ENCODE data around the gene CAND2. TPM values are rescaled to one million over a fixed set of nuclear protein-coding genes. Genes with fewer than 3 reads are reported as not detected.
"Not testable (repeated sequence)": the region's sequence is repeated elsewhere in the genome, so short reads cannot be mapped to it uniquely, and the experiment has no call there.

CAND2 gene
- polyA plus RNA-seq, 4 donors = 0.27 to 1.5 (median 1.3) TPM; not detected in 1

- no peak overlapping the region for H3K4me3 ChIP-seq (ENCODE audit: low read depth in 1 of 3, low read length in 3 of 3)
- no peaks in the 10 kb centered on the region for H3K4me1 ChIP-seq (ENCODE audit: control insufficient read depth in 3 of 3, insufficient read depth in 2 of 3, low read depth in 1 of 3, low read length in 2 of 3)
- 58 to 71% (median 65%) methylated on average over 4 of the region's 4 CpGs for WGBS, 3 donors
- H3K9me3 ChIP-seq (ENCODE audit: control insufficient read depth in 2 of 2, insufficient read depth in 1 of 2, low read depth in 1 of 2, low read length in 1 of 2) = no peaks in the 10 kb centered on the region
- DNase-seq = no peak
- H3K27ac ChIP-seq (ENCODE audit: low read depth in 1 of 3, low read length in 2 of 3) = no peak overlapping the region
- no peaks in the 10 kb centered on the region for H3K27me3 ChIP-seq (ENCODE audit: control insufficient read depth in 3 of 3, insufficient read depth in 3 of 3, low read length in 3 of 3)
- no peaks in the 10 kb centered on the region for H3K36me3 ChIP-seq (ENCODE audit: control insufficient read depth in 3 of 3, insufficient read depth in 2 of 3, low read depth in 1 of 3, low read length in 3 of 3)
- FAIRE-seq = no peak
Measured at GRCh38 chr3:12774619-12775018, 21.9 kb upstream of the CAND2 start.

GRCh38 chr3:12775226-12775625 is 21.3 kb upstream of the CAND2 start:
- DNase-seq = no peak
- WGBS, 3 donors = 62% methylated on average over 1 of the region's 1 CpG
- no peak overlapping the region for H3K4me3 ChIP-seq (ENCODE audit: low read depth in 1 of 3, low read length in 3 of 3)
- no peaks in the 10 kb centered on the region for H3K36me3 ChIP-seq (ENCODE audit: control insufficient read depth in 3 of 3, insufficient read depth in 2 of 3, low read depth in 1 of 3, low read length in 3 of 3)
- no peaks in the 10 kb centered on the region for H3K27me3 ChIP-seq (ENCODE audit: control insufficient read depth in 3 of 3, insufficient read depth in 3 of 3, low read length in 3 of 3)
- FAIRE-seq = no peak
- H3K4me1 ChIP-seq (ENCODE audit: control insufficient read depth in 3 of 3, insufficient read depth in 2 of 3, low read depth in 1 of 3, low read length in 2 of 3) = no peaks in the 10 kb centered on the region
- H3K9me3 ChIP-seq (ENCODE audit: control insufficient read depth in 2 of 2, insufficient read depth in 1 of 2, low read depth in 1 of 2, low read length in 1 of 2) = no peaks in the 10 kb centered on the region
- H3K27ac ChIP-seq (ENCODE audit: low read depth in 1 of 3, low read length in 2 of 3) = no peak overlapping the region

GRCh38 chr3:12775970-12776369 is 20.5 kb upstream of the CAND2 start:
- H3K4me3 ChIP-seq (ENCODE audit: low read depth in 1 of 3, low read length in 3 of 3); H3K27ac ChIP-seq (ENCODE audit: low read depth in 1 of 3, low read length in 2 of 3); H3K4me1 ChIP-seq (ENCODE audit: control insufficient read depth in 3 of 3, insufficient read depth in 2 of 3, low read depth in 1 of 3, low read length in 2 of 3); H3K27me3 ChIP-seq (ENCODE audit: control insufficient read depth in 3 of 3, insufficient read depth in 3 of 3, low read length in 3 of 3); DNase-seq; H3K36me3 ChIP-seq (ENCODE audit: control insufficient read depth in 3 of 3, insufficient read depth in 2 of 3, low read depth in 1 of 3, low read length in 3 of 3); FAIRE-seq; H3K9me3 ChIP-seq (ENCODE audit: control insufficient read depth in 2 of 2, insufficient read depth in 1 of 2, low read depth in 1 of 2, low read length in 1 of 2): not testable (repeated sequence)
- 53 to 72% (median 65%) methylated on average over 6 of the region's 6 CpGs for WGBS, 3 donors

GRCh38 chr3:12777171-12777570 is 19.3 kb upstream of the CAND2 start:
- FAIRE-seq = no peak

GRCh38 chr3:12780751-12781150 is 15.7 kb upstream of the CAND2 start:
- Histone ChIP-seq H3K36me3 (ENCODE audit: control insufficient read depth in 3 of 3, insufficient read depth in 2 of 3, low read depth in 1 of 3, low read length in 3 of 3) (no peaks in the 10 kb centered on the region), H3K27me3 (ENCODE audit: control insufficient read depth in 3 of 3, insufficient read depth in 3 of 3, low read length in 3 of 3) (no peaks in the 10 kb centered on the region), H3K27ac (ENCODE audit: low read depth in 1 of 3, low read length in 2 of 3) (no peak overlapping the region), H3K4me3 (ENCODE audit: low read depth in 1 of 3, low read length in 3 of 3) (no peak overlapping the region), H3K4me1 (ENCODE audit: control insufficient read depth in 3 of 3, insufficient read depth in 2 of 3, low read depth in 1 of 3, low read length in 2 of 3) (no peaks in the 10 kb centered on the region), H3K9me3 (ENCODE audit: control insufficient read depth in 2 of 2, insufficient read depth in 1 of 2, low read depth in 1 of 2, low read length in 1 of 2) (no peaks in the 10 kb centered on the region)
- 58 to 73% (median 68%) methylated on average over 4 of the region's 4 CpGs for WGBS, 3 donors
- FAIRE-seq (no peak), DNase-seq (no peak)

More at GRCh38 chr3:12777171-12777570, 19.3 kb upstream of the CAND2 start:
- Histone ChIP-seq H3K36me3 (ENCODE audit: control insufficient read depth in 3 of 3, insufficient read depth in 2 of 3, low read depth in 1 of 3, low read length in 3 of 3) (no peaks in the 10 kb centered on the region), H3K9me3 (ENCODE audit: control insufficient read depth in 2 of 2, insufficient read depth in 1 of 2, low read depth in 1 of 2, low read length in 1 of 2) (no peaks in the 10 kb centered on the region), H3K4me3 (ENCODE audit: low read depth in 1 of 3, low read length in 3 of 3) (no peak overlapping the region), H3K4me1 (ENCODE audit: control insufficient read depth in 3 of 3, insufficient read depth in 2 of 3, low read depth in 1 of 3, low read length in 2 of 3) (no peaks in the 10 kb centered on the region), H3K27me3 (ENCODE audit: control insufficient read depth in 3 of 3, insufficient read depth in 3 of 3, low read length in 3 of 3) (no peaks in the 10 kb centered on the region), H3K27ac (ENCODE audit: low read depth in 1 of 3, low read length in 2 of 3) (no peak overlapping the region)
- WGBS, 3 donors = 53 to 68% (median 65%) methylated on average over 4 of the region's 4 CpGs
- DNase-seq = no peak

GRCh38 chr3:12782172-12782815 is 14.2 kb upstream of the CAND2 start:
- 54 to 68% (median 59%) methylated on average over 6 of the region's 6 CpGs for WGBS, 3 donors
- FAIRE-seq (no peak), DNase-seq (no peak)
- Histone ChIP-seq H3K4me3 (ENCODE audit: low read depth in 1 of 3, low read length in 3 of 3) (no peak overlapping the region), H3K4me1 (ENCODE audit: control insufficient read depth in 3 of 3, insufficient read depth in 2 of 3, low read depth in 1 of 3, low read length in 2 of 3) (no peaks in the 10 kb centered on the region), H3K9me3 (ENCODE audit: control insufficient read depth in 2 of 2, insufficient read depth in 1 of 2, low read depth in 1 of 2, low read length in 1 of 2) (no peaks in the 10 kb centered on the region), H3K27ac (ENCODE audit: low read depth in 1 of 3, low read length in 2 of 3) (no peak overlapping the region), H3K27me3 (ENCODE audit: control insufficient read depth in 3 of 3, insufficient read depth in 3 of 3, low read length in 3 of 3) (no peaks in the 10 kb centered on the region), H3K36me3 (ENCODE audit: control insufficient read depth in 3 of 3, insufficient read depth in 2 of 3, low read depth in 1 of 3, low read length in 3 of 3) (no peaks in the 10 kb centered on the region)

- WGBS, 3 donors = 59 to 68% (median 61%) methylated on average over 4 of the region's 4 CpGs
- FAIRE-seq = no peak
- H3K9me3 ChIP-seq (ENCODE audit: control insufficient read depth in 2 of 2, insufficient read depth in 1 of 2, low read depth in 1 of 2, low read length in 1 of 2) = no peaks in the 10 kb centered on the region
Measured at GRCh38 chr3:12785096-12785495, 11.4 kb upstream of the CAND2 start.

GRCh38 chr3:12787346-12787745 is 9.1 kb upstream of the CAND2 start:
- not testable (repeated sequence) for FAIRE-seq; H3K36me3 ChIP-seq (ENCODE audit: control insufficient read depth in 3 of 3, insufficient read depth in 2 of 3, low read depth in 1 of 3, low read length in 3 of 3); H3K4me1 ChIP-seq (ENCODE audit: control insufficient read depth in 3 of 3, insufficient read depth in 2 of 3, low read depth in 1 of 3, low read length in 2 of 3); H3K27ac ChIP-seq (ENCODE audit: low read depth in 1 of 3, low read length in 2 of 3); H3K9me3 ChIP-seq (ENCODE audit: control insufficient read depth in 2 of 2, insufficient read depth in 1 of 2, low read depth in 1 of 2, low read length in 1 of 2); H3K4me3 ChIP-seq (ENCODE audit: low read depth in 1 of 3, low read length in 3 of 3); H3K27me3 ChIP-seq (ENCODE audit: control insufficient read depth in 3 of 3, insufficient read depth in 3 of 3, low read length in 3 of 3)
- peak in 1 of 2 donors; percentile 46 for DNase-seq
- WGBS, 3 donors = 45 to 70% (median 53%) methylated on average over 9 of the region's 9 CpGs

More at GRCh38 chr3:12785096-12785495, 11.4 kb upstream of the CAND2 start:
- no peak for DNase-seq
- Histone ChIP-seq H3K27ac (ENCODE audit: low read depth in 1 of 3, low read length in 2 of 3) (no peak overlapping the region), H3K4me3 (ENCODE audit: low read depth in 1 of 3, low read length in 3 of 3) (no peak overlapping the region), H3K4me1 (ENCODE audit: control insufficient read depth in 3 of 3, insufficient read depth in 2 of 3, low read depth in 1 of 3, low read length in 2 of 3) (no peaks in the 10 kb centered on the region), H3K27me3 (ENCODE audit: control insufficient read depth in 3 of 3, insufficient read depth in 3 of 3, low read length in 3 of 3) (no peaks in the 10 kb centered on the region), H3K36me3 (ENCODE audit: control insufficient read depth in 3 of 3, insufficient read depth in 2 of 3, low read depth in 1 of 3, low read length in 3 of 3) (no peaks in the 10 kb centered on the region)
